ENCODE measurements around the gene NRROS.

The NRROS gene

GRCh38 chr3:196640297-196641018 lies 964 bp downstream of the NRROS start:
- no peak for TF ChIP-seq TOX (CRISPR knock-in tag; IDR thresholded peaks at IDR 0.05; ENCODE audit: borderline replicate concordance)
- TF ChIP-seq ZNF565 (CRISPR knock-in tag; conservative IDR thresholded peaks at IDR 0.05; ENCODE audit: low read depth), result no peak
- TF ChIP-seq ZFP30 (CRISPR knock-in tag; IDR thresholded peaks at IDR 0.05), result no peak
- TF ChIP-seq TCF4 (CRISPR knock-in tag; IDR thresholded peaks at IDR 0.05; ENCODE audit: borderline replicate concordance), result no peak
- no peak for TF ChIP-seq ZFP3 (CRISPR knock-in tag; IDR thresholded peaks at IDR 0.05)
- TF ChIP-seq SNAI2 (CRISPR knock-in tag; IDR thresholded peaks at IDR 0.05), result no peak
- TF ChIP-seq GLIS3 (CRISPR knock-in tag; IDR thresholded peaks at IDR 0.05), result no peak
- TF ChIP-seq ZC3H10 (CRISPR knock-in tag; IDR thresholded peaks at IDR 0.05), result no peak
- no peak for TF ChIP-seq POU6F1 (CRISPR knock-in tag; IDR thresholded peaks at IDR 0.05; ENCODE audit: borderline replicate concordance, low read depth)
- no peak for TF ChIP-seq ZNF8 (CRISPR knock-in tag; IDR thresholded peaks at IDR 0.05)
- TF ChIP-seq ZNF70 (CRISPR knock-in tag; IDR thresholded peaks at IDR 0.05), result no peak
- TF ChIP-seq PPARA (CRISPR knock-in tag; IDR thresholded peaks at IDR 0.05; ENCODE audit: borderline replicate concordance), result no peak
- ATAC-seq, result no peak

- no peak for TF ChIP-seq CSDC2 (CRISPR knock-in tag; IDR thresholded peaks at IDR 0.05)
- TF ChIP-seq ZNF8 (CRISPR knock-in tag; IDR thresholded peaks at IDR 0.05), result no peak
- TF ChIP-seq BACH2 (CRISPR knock-in tag; IDR thresholded peaks at IDR 0.05; ENCODE audit: borderline replicate concordance), result no peak
- TF ChIP-seq ARNTL (CRISPR knock-in tag; IDR thresholded peaks at IDR 0.05; ENCODE audit: borderline replicate concordance, low read depth), result no peak
- TF ChIP-seq GLIS3 (CRISPR knock-in tag; IDR thresholded peaks at IDR 0.05), result no peak
- ATAC-seq, result no peak
These were observed 2.0 kb downstream of the NRROS start for GRCh38 chr3:196641333-196642054.

GRCh38 chr3:196642434-196642833 lies 2.9 kb downstream of the NRROS start:
- no peak for ATAC-seq
- TF ChIP-seq CSRNP3 (CRISPR knock-in tag; IDR thresholded peaks at IDR 0.05) (no peak), GLIS3 (CRISPR knock-in tag; IDR thresholded peaks at IDR 0.05) (no peak), PATZ1 (CRISPR knock-in tag; IDR thresholded peaks at IDR 0.05; ENCODE audit: borderline replicate concordance) (no peak)

GRCh38 chr3:196643201-196643749 lies 3.8 kb downstream of the NRROS start:
- ATAC-seq, result no peak
- no peak for TF ChIP-seq CSRNP3 (CRISPR knock-in tag; IDR thresholded peaks at IDR 0.05)
- TF ChIP-seq TSHZ2 (CRISPR knock-in tag; IDR thresholded peaks at IDR 0.05), result no peak
- TF ChIP-seq ZC3H10 (CRISPR knock-in tag; IDR thresholded peaks at IDR 0.05), result no peak
- TF ChIP-seq ARNTL (CRISPR knock-in tag; IDR thresholded peaks at IDR 0.05; ENCODE audit: borderline replicate concordance, low read depth), result no peak
- TF ChIP-seq TOX (CRISPR knock-in tag; IDR thresholded peaks at IDR 0.05; ENCODE audit: borderline replicate concordance), result no peak

All from SK-N-SH treated with all-trans-retinoic acid at 6 μM for 48 hours (cell line).